Fibroblast of skin of scalp (primary cell): Measurements from ENCODE around the gene HNRNPA1L2.
"Not testable (repeated sequence)": the region's sequence is repeated elsewhere in the genome, so short reads cannot be mapped to it uniquely, and the experiment has no call there.

Experiments used
- DNase-seq: peaks from one replicate; pipeline ENCODE4 v3.0.0-alpha.2; 2013

The HNRNPA1L2 gene

GRCh38 chr13:52646967-52647366 is 4.7 kb downstream of the HNRNPA1L2 start:
- no peak for DNase-seq

GRCh38 chr13:52650731-52651130 is 8.5 kb downstream of the HNRNPA1L2 start:
- no peak for DNase-seq

GRCh38 chr13:52651897-52652195 is 9.6 kb downstream of the HNRNPA1L2 start:
- no peak for DNase-seq

GRCh38 chr13:52652196-52652979 is 10.2 kb downstream of the HNRNPA1L2 start, which contains the start of gene SUGT1:
Gene SUGT1 (plus strand): TSS chr13:52652836. CDS start chr13:52652921, 85 bp downstream.
- peak; percentile 99 for DNase-seq

GRCh38 chr13:52652980-52653303 is 10.7 kb downstream of the HNRNPA1L2 start:
- DNase-seq, result no peak

GRCh38 chr13:52659340-52659739 is 17.1 kb downstream of the HNRNPA1L2 start:
- DNase-seq, result no peak

- no peak for DNase-seq
These were observed 22.0 kb downstream of the HNRNPA1L2 start for GRCh38 chr13:52664272-52664671.

GRCh38 chr13:52665325-52665724 is 23.1 kb downstream of the HNRNPA1L2 start:
- DNase-seq, result peak; percentile 6

- no peak for DNase-seq
These were observed 27.4 kb downstream of the HNRNPA1L2 start for GRCh38 chr13:52669677-52670076.

GRCh38 chr13:52670726-52671125 is 28.5 kb downstream of the HNRNPA1L2 start:
- no peak for DNase-seq

GRCh38 chr13:52673465-52673864 is 31.2 kb downstream of the HNRNPA1L2 start:
- DNase-seq, result no peak

- DNase-seq, result no peak
These were observed 35.6 kb downstream of the HNRNPA1L2 start for GRCh38 chr13:52677823-52678222.

GRCh38 chr13:52685806-52686205 is 43.6 kb downstream of the HNRNPA1L2 start:
- DNase-seq, result not testable (repeated sequence)

GRCh38 chr13:52686376-52686775 is 44.1 kb downstream of the HNRNPA1L2 start:
- DNase-seq, result peak; percentile 16
